NCI-H128 (cell line): Measurements from ENCODE around the gene C1QTNF4.
"Not testable (repeated sequence)": the region's sequence is repeated elsewhere in the genome, so short reads cannot be mapped to it uniquely, and the experiment has no call there.

ENCODE experiments used
- DNase-seq: peaks from one replicate; lab custom pipeline; 2025; ENCODE audit not compliant: unreplicated experiment; lab: John Stamatoyannopoulos, UW

C1QTNF4 gene

DNA sequence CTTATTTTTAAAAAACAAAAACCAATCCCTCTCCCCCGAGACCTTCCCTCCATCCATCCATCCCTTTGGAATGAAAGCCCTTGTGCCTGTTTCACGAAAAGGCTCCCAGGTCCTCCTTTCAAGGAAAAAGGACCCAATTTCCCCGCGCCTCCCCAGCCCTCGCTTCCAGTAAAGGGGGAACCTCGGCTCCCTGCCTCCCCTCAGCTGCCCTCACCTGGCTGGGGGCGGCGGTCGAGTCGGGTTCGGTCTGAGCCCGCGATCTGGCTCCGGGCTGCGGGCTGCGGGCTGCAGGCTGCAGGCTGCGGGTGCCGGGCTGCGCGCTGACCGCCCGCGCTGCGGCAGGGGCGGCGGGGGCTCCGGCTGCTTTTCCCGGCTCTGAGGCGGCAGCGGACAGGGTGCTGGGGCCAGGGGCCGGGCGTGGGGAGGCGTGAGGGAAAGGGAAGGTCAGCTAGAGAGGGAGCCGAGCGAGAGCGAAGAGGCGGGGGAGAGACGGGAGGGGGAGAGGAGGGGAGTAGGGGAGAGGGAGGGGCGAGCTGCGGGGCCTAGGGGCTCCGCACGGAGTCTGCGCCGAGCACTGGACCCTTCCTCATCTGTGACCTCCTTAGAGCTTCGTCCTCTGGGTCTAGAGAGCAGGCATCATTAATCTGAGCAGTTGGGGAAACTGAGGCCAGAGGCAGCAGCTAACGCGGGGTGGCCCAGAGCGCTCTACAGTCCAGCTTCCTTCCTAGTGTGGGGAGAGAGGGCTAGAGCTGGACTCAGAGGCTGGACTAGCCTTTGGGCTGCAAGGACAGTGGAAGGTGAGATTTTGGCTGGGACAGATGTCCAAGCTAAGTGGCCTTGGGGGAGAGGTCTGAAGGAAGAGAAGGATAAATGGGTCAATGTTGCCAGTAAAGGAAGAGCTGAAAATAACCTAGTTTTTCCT, at the start of gene C1QTNF4:
TSS of gene C1QTNF4 (minus strand) at position 478 of the 922 bp plus-strand sequence. CDS start 3,601 bp downstream, outside the sequence.
- no peak for DNase-seq

DNA sequence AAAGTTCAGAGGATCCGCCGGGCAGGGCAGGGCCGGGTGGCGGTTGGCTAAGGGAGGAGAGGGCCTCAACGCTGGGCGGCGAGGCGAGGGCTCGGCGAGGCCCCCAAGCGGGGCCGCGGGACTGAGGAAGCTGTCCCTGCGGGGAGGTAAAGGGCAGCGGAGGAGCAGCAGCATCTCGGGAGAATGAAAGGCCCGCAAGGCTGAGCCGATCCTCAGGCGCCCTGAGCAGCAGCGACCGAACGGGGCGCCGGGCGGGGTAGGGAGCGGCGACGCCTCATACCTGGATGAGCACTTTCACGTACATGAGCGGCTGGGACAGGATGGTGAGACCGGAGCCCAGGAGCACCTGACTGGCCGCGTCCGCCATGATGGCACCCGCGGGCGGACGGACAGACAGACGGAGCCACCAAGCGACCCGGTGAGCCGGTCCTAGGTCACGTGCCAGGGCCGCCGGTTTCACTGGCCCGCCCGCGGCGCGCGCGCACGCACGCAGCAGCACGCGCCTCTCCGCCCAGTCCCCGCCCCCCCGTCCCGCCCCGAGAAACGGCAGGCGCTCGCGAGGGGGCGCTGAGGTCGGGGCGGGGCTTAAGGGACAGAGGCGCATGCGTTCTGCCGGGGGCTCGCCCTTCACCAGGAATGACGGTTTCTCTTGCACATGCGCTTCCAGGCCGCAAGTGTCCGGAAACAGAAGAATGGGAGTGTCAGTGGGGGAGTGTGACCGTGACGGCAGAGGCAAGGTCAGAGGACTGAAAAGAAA, 48.1 kb upstream of the C1QTNF4 start, which contains the start of gene MTCH2:
TSS of gene MTCH2 (minus strand) at position 461 of the 757 bp plus-strand sequence. CDS start at position 367, 94 bp downstream.
- peak; percentile 92 for DNase-seq

DNA sequence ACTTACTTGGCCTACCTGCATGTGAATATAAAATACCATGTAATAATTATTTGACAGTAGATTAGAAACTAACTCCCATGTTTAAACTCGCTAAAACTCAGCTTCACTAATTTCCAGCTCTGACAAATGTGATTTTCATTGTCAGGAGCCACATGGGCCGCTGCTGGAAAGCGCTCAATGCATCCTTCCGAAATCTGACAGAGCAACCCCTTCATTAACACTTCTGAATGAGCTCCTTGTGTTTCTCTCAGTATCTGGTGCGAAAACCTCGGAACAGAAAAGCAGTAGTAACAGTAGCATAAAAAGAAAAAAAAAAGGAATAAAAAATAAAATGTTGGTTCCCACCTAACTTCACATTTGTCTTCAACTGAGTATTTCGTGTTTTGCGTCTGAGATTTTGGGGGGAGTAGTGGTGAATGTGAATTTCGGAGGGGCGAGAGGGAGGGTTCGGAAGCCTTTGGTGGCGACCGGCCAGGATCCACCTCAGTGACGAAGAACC, 47.4 kb upstream of the C1QTNF4 start:
- DNase-seq, result no peak

DNA sequence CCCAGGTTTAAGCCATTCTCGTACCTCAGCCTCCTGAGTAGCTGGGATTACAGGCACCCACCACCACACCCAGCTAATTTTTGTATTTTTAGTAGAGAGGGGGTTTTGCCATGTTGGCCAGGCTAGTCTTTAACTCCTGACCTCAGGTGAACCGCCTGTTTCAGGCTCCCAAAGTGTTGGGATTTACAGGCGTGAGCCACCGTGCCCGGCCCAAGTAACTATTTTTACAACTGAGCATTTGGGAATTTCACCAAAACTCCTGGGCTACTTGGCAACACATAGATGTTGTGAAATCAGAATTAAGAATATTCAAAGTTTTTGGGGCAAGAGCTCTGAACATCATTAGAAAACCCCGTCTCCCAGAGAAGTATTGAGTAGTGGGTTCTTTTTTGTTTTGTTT, 46.3 kb upstream of the C1QTNF4 start:
- DNase-seq, result not testable (repeated sequence)

DNA sequence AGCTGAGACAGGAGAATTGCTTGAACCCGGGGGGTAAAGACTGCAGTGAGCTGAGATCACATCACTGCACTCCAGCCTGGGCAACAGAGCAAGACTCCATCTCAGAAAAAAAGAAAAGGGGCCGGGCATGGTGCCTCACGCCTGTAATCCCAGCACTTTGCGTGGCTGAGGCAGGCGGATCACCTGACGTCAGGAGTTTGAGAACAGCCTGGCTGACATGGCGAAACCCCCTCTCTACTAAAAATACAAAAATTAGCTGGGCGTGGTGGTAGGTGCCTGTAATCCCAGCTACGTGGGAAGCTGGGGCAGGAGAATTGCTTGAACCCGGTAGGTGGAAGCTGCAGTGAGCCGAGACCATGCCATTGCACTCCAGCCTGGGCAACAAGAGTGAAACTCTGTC, 42.1 kb upstream of the C1QTNF4 start:
- not testable (repeated sequence) for DNase-seq

DNA sequence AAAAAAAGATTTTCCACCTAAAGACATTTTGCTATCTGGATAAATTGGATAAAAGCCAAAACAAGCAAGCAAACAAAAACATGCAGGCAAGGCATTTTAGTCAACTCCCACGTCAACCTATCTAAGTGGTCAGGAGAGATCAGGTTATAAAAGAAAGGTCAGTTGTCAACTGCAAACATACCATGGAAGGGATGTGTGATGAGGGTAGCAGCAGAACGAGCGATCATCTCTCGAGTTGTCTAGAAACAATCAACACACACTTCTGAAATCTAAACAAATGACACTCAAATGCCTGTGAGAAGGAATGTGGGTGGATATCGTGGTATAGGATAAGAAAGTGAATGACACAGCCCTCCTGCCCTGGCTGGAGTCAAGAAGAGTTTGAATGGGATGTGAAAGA, 37.3 kb upstream of the C1QTNF4 start:
- DNase-seq, result no peak

DNA sequence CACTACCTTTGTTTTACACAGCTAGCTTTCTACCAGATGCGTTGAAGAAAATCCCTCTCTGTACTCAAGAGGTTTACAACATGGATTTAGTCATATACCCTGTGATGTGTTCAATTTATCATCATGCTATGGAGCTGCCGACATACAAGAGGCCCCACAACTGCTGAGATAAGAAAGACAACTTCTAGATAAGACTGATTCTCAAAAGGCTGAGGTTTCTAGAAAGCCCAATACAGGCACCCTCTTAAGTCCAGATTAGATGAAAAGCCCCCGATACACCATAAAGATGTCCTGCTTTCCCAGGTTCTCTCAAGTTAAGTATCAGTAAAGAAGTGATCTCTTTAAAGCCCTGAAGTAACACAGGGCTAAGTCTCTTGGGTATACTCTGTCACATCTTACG, 33.8 kb upstream of the C1QTNF4 start:
- no peak for DNase-seq

DNA sequence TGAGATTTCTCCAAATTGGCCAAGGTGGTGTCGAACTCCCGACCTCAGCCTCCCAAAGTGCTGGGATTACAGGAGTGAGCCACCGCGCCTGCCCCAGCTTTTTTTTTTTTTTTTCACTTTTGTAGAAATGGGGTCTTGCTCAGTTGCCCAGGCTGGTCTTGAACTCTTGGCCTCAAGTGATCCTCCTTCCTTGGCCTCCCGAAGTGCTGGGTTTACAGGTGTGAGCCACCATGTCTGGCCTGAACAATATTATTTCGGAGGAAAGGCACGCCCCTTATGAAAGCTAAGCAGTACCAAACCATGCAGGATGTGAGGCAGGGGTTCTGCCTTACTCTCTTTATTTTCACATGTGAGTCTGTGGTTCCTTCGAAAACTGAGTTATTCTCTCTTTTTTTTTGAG, 32.0 kb upstream of the C1QTNF4 start:
- no peak for DNase-seq

DNA sequence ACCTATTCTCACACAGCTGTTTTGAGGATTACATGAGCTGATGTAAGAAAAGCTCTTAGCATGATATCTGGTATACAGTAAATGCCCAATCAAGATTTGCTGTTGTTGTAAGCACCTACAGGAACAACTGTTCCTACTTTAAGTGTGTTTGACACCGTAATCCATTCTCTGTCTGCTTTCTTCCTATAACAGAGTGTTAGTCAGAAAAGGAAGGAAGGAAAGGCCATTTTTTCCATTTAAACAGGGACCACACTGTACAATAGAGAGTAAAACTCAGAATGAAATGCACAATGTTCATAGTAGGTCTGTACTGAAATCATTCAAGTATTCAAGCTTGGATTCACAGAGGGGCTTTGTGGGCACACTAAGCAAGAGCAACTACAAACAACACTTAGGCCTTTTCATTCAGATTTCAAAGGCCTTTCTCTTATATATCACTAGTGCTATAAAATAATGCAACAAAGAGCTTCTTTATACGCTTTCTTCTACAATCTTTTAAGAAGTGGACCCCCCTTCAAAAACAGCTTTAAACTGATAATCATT, 26.7 kb upstream of the C1QTNF4 start:
- DNase-seq, result no peak

DNA sequence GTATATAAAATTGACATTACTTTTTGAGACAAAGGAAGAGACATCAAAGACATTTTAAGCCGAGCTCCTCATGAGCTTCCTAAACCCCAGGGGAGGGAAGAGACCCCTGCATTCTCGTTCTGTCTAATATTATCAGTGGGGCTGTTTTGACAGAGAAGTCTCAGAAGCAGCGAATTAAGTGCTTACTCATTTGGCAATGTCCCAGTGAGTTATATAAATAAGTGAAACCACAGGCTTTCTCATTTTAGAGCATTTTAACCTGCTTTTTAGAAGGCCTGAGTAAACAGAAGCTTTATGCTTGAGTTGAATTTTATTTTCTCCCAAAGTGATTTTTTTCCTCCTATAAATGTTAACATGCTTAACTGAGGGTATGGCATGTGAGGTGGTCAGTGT, 23.2 kb upstream of the C1QTNF4 start:
- DNase-seq, result no peak

DNA sequence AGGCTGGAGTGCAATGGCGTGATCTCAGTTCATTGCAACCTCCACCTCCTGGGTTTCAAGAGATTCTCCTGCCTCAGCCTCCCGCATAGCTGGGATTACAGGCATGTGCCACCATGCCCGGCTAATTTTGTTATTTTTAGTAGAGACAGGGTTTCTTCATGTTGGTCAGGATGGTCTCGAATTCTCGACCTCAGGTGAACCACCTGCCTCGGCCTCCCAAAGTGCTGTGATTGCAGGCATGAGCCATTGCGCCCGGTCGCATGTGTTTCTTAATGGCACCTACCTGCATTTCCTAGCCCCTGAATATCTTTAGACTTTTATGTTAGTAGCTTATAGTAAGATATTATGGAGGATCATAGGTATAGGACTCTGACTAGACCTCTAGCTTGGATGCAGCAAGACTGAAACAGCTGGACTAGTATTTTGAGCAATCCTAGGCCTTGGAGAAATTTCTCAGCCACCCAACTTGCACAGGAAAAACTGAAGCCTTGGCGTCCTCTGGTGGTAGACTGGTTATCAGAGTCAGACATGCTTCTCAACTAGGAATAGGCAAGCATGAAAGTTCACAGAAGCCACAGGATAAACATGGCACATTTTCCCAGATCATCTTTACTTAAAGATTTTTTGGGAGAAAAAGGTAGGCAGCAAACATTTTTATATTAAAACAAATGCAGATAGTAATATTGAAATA, 22.7 kb upstream of the C1QTNF4 start:
- peak; percentile 42 for DNase-seq

DNA sequence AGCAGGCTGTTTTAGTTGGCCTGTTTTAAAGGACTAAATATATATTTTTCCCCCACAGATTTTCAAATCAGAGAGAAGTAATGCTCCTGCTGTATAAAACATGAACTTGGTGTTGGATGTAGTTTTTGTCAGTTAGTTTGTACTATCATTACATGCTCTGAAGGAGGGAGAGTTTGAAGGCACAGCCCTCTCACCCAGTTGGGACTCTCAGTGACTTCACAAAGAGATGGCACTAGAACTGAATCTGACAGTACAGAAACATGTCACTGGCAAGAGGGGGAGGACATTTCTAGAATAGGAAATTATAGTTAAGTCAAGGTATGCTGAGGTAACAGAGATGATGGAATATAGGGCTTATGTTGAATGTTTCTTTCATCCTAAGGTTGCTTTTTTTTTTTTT, 21.0 kb upstream of the C1QTNF4 start:
- no peak for DNase-seq

DNA sequence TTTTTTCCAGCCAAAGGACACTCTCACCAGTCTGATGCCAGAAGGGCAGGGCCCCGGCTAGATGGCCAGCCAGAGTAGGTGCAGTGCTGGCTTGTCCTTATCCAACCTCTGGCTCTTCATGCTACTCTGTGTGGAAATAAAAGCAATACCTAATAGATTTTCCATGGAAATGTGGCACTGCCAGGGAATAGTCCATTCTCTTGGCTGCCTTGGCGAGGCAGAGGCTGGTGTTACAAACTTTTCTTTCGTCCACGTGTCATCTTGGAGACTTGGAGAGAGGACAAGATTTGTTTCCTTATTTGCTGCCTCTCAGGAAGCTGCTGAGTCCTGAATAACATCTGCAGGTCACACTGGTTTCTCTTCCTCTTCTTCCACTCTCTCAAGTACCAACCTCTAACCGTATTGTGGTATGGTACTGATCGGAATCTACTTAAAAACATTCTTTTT, 17.2 kb upstream of the C1QTNF4 start:
- DNase-seq, result no peak

DNA sequence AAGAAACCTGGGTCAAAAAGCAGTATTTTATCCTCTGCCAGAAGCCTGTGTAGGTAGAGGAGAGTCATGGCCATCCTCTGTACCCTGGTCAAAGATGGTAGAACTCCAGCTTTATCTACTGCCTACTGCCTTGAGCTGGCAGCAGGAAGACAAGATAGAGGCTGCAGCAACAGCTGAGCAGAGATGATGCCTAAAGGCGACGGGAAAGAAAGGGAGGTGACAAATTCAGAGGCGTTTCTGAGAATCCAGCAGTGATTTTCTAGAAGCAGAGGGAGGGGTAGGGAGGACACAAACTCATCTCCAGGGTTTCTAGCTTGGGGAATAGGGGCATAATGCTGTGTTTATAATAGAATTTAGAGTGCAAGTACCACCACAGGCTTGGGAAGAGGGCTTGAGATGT, 15.5 kb upstream of the C1QTNF4 start:
- DNase-seq, result no peak

DNA sequence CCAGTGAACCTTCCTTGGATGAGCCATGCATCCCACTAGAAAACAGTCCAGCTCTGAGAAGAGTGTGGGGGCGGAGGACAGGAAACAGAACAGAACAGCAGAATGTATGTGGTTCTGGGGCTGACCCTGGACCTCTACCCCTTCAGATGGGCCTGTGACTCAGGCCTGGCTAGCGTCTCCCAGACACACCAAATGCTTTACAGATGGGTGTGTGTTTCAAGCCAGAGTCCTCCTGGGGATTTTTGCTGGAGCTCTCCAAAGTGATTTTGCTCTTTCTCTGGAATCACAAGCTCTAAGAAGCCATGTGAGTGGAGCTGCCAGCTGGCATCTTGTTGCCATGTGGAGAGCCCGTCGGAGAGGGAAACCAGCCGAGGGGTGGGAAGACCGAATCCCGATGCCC, 13.2 kb upstream of the C1QTNF4 start:
- no peak for DNase-seq

DNA sequence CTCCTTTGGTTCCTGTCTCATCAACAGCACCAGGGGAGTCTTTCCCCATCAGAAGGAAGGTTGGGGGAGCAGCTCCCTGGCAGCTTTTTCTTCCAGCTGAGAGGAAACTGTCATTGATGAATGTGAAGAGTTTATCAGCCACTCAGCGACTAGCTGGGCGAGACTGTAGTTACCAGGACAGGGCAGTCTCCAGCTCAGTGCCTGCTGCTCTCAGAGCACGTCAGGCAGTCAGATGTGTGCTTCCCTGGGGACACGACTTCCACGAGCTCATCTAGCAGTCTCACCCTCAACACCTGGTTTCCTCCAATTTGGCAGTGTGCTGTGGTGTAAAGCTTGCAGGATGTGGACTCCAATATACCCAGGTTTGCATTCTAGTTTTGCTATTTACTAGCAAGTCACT, 12.5 kb upstream of the C1QTNF4 start:
- DNase-seq, result no peak

DNA sequence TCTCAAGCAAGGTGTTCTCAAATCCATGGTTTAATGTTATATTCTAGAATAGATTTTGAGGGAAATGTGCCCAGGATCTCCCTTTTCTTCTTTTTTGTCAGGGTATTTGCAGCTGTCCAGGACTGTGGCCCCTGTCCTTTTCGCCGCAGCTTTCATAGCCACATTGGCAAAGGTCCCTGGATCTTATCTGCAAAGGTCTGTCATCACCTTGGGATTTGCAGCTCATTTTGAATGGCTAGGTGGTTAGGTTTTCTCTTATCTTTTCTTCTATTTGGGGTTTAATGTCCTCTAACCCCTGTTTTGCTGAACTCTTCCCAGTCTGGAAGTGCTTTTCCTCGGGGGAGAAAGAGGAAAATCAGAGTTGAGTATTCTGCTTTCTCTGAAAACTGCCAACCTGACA, 11.7 kb upstream of the C1QTNF4 start:
- DNase-seq, result no peak

DNA sequence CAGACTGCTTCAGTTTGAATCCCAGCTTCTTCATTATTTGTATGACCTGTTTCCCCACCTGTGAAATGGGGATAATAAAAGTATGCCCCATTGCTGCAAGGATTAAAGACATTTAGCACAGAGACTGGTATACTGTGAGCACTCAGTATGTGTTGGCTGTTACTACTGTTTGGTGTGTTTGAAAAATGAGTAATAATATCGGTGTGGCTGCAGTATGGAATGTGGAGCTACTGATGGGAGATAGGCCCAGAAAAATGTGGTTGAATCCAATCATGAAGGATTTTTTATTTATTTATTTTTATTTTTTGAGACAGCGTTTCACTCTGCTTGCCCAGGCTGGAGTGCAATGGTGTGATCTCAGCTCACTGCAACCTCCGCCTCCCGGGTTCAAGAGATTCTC, 9.1 kb upstream of the C1QTNF4 start:
- no peak for DNase-seq

DNA sequence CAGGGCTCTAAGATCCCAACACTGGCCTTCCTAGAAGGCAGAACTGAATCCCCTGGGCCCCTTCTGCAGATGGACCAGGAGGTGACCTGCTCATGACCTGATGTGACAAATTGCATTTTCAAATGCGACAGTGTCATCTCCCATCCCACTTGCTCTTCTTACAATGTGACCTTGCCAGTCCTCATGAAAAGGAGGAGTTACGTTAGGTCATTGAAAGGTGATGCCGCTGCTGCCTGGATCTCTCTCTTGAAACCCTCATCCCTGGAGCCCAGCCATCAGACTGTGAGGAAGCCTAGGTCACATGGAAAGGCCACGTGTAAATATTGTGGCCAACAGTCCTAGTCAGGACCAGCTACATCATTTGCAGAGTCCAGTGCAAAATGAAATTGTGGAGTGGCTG, 5.7 kb upstream of the C1QTNF4 start:
- no peak for DNase-seq

DNA sequence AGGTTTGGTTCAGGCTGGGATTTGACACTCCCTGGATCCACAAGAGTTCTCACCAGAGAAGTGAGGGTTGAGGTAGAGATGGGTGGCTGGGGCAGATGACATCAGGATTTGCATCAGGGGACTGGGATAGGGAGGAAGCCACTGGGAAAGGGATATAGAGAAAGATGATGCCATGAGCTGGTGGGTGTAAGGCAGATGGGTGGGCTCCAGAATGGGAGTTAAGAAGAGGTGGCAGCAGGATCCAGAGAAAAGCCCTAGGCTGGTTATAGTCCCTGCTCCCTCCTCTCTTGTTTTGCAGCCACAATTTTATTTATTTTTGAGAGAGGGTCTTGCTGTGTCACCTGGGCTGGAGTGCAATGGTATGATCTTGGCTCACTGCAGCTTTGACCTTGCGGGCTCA, 1.8 kb upstream of the C1QTNF4 start:
- DNase-seq, result no peak

DNA sequence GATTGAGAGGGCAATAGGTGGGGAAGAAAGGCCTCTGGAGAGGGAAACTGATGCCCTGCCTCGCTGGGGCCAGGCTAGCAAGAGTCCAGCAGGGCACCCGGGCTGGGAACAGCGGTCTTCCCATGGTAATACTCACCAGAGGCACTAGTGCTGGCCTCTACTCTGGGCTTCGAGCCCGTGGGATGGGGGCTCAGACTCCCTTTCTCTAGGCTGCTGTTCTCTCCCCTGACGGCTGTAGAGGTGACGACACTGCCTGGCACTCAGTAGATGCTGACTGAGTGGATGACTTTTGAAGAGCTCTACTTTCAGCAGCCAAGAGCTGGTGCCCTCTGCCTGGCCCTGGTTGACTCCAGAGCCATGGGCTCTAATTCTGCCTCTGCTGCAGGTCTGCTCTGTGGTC, 818 bp upstream of the C1QTNF4 start:
- DNase-seq, result no peak
